ENCODE data around the gene SRC. TPM values are rescaled to one million over a fixed set of nuclear protein-coding genes. Genes with fewer than 3 reads are reported as not detected.

Gene SRC
- total and polyA plus RNA-seq, 4 donors, result 15.6 to 59.6 (median 37.8) TPM

DNA sequence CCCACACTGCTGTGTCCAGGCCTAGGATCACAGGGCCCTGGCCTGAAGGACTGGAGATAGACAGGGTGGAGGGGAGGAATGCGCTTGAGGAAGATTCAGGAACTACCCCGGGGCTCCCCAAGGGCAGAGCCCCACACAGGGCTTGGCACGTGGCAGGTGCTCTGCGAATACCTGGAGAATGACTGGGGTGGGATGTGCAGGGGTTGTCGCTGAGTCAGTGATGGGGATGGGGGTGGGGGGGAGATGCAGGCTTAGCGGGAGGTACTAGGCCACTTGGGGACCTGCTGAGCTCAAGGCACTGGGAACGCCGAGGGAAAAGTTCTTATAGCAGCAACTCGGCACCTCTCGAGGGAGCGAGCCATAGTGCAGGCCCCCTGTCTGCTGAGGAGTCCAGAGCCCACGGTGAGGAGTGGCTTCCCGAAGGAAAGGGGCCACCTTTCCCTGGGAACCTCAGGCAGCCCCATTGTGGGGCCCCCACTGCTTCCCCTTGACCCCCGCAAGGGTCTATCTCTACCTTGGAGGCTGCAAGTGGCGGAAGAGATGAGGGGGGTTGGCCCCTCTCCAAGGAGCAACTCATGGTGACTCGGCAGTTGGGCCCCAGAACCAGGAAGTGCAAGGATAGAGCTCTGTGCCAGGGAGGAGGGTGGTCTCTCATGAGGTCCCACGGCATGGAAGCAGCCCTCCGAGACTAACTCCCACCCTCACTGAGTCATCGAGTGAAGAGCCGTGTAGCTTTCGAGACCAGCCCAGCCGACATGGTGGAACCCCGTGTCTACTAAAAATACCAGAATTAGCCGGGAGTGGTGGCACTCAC is 33.1 kb downstream of the SRC start:
- peaks cover 48% of the 10 kb centered on the region for H3K36me3 ChIP-seq (ENCODE audit: control insufficient read depth, insufficient read depth, low read length)
- H3K4me3 ChIP-seq (ENCODE audit: low read depth, low read length), result no peak overlapping the region
- WGBS (ENCODE audit: insufficient coverage), result 87% methylated on average over 21 of the region's 24 CpGs
- no peaks in the 10 kb centered on the region for H3K27me3 ChIP-seq (ENCODE audit: control insufficient read depth, insufficient read depth, low read length)
- no peak overlapping the region for H3K27ac ChIP-seq (ENCODE audit: low read depth, low read length)
- peaks cover 12% of the 10 kb centered on the region for H3K4me1 ChIP-seq (ENCODE audit: control insufficient read depth, insufficient read depth, low read length)
- no peaks in the 10 kb centered on the region for H3K9me3 ChIP-seq (ENCODE audit: control insufficient read depth, insufficient read depth, low read length)
- no peak for DNase-seq (ENCODE audit: low read depth in 4 of 6, low spot score in 6 of 6)

- Histone ChIP-seq H3K27me3 (ENCODE audit: control insufficient read depth, insufficient read depth, low read length) (no peaks in the 10 kb centered on the region), H3K9me3 (ENCODE audit: control insufficient read depth, insufficient read depth, low read length) (no peaks in the 10 kb centered on the region), H3K4me1 (ENCODE audit: control insufficient read depth, insufficient read depth, low read length) (peaks cover 18% of the 10 kb centered on the region), H3K4me3 (ENCODE audit: low read depth, low read length) (no peak overlapping the region), H3K36me3 (ENCODE audit: control insufficient read depth, insufficient read depth, low read length) (peaks cover 50% of the 10 kb centered on the region), H3K27ac (ENCODE audit: low read depth, low read length) (no peak overlapping the region)
- no peak for DNase-seq (ENCODE audit: low read depth in 4 of 6, low spot score in 6 of 6)
- 76% methylated on average over 5 of the region's 14 CpGs for WGBS (ENCODE audit: insufficient coverage)
Observed at GRCh38 chr20:37379967-37380828, 34.3 kb downstream of the SRC start.

- Histone ChIP-seq H3K27ac (ENCODE audit: low read depth, low read length) (no peak overlapping the region), H3K27me3 (ENCODE audit: control insufficient read depth, insufficient read depth, low read length) (no peaks in the 10 kb centered on the region), H3K4me1 (ENCODE audit: control insufficient read depth, insufficient read depth, low read length) (peaks cover 19% of the 10 kb centered on the region), H3K36me3 (ENCODE audit: control insufficient read depth, insufficient read depth, low read length) (peaks cover 55% of the 10 kb centered on the region), H3K4me3 (ENCODE audit: low read depth, low read length) (no peak overlapping the region), H3K9me3 (ENCODE audit: control insufficient read depth, insufficient read depth, low read length) (no peaks in the 10 kb centered on the region)
- DNase-seq (ENCODE audit: low read depth in 4 of 6, low spot score in 6 of 6), result no peak
- WGBS (ENCODE audit: insufficient coverage), result 93% methylated on average over 16 of the region's 16 CpGs
Observed at GRCh38 chr20:37380864-37381579, 35.1 kb downstream of the SRC start.

DNA sequence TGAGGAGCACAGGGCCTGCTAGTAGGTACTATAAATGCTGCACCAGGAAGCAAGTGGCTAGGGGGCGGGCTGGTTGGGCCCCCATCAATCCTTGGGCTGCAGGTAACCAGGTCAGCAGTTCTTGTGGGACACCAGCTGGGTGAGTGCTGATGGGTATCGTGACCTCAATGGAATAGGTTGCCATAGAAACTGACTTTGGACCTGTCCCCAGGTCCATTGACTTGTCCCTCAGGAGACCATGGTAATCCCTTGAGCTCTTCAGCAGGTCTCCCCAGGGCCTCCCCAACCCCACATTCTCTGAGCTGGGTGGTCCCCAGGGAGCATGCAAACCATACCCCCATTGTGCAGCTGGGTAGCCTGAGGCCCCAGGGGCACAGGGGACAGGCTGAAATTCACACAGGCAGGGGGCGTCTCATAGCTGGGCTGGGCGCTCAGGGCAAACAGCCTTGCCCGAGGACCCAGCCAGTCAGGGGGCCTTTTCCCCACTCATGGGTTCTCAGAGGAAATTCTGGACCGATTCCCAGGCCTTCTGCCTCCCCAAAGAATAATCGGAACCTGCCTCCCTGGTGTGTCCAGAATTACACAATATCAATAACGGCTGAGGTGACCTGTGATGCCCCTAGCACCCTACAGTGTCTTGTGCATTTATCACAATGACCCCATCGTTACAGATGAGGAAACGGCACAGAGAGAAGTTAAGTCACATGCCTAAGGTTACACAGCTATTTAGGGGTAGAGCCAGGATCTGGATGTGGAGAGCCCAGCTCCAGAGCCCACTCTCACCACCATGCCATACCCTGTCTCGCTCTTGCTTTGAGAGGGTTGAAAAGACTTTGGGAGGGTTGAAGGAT is 35.9 kb downstream of the SRC start:
- H3K36me3 ChIP-seq (ENCODE audit: control insufficient read depth, insufficient read depth, low read length), result peaks cover 60% of the 10 kb centered on the region
- 74% methylated on average over 8 of the region's 11 CpGs for WGBS (ENCODE audit: insufficient coverage)
- H3K27ac ChIP-seq (ENCODE audit: low read depth, low read length), result no peak overlapping the region
- DNase-seq (ENCODE audit: low read depth in 4 of 6, low spot score in 6 of 6), result no peak
- H3K4me3 ChIP-seq (ENCODE audit: low read depth, low read length), result no peak overlapping the region
- no peaks in the 10 kb centered on the region for H3K27me3 ChIP-seq (ENCODE audit: control insufficient read depth, insufficient read depth, low read length)
- no peaks in the 10 kb centered on the region for H3K9me3 ChIP-seq (ENCODE audit: control insufficient read depth, insufficient read depth, low read length)
- peaks cover 19% of the 10 kb centered on the region for H3K4me1 ChIP-seq (ENCODE audit: control insufficient read depth, insufficient read depth, low read length)

GRCh38 chr20:37382482-37383120 is 36.7 kb downstream of the SRC start:
- Histone ChIP-seq H3K9me3 (ENCODE audit: control insufficient read depth, insufficient read depth, low read length) (no peaks in the 10 kb centered on the region), H3K27ac (ENCODE audit: low read depth, low read length) (no peak overlapping the region), H3K36me3 (ENCODE audit: control insufficient read depth, insufficient read depth, low read length) (peaks cover 66% of the 10 kb centered on the region), H3K4me1 (ENCODE audit: control insufficient read depth, insufficient read depth, low read length) (peaks cover 19% of the 10 kb centered on the region), H3K4me3 (ENCODE audit: low read depth, low read length) (no peak overlapping the region), H3K27me3 (ENCODE audit: control insufficient read depth, insufficient read depth, low read length) (no peaks in the 10 kb centered on the region)
- 85% methylated on average over 10 of the region's 11 CpGs for WGBS (ENCODE audit: insufficient coverage)
- DNase-seq (ENCODE audit: low read depth in 4 of 6, low spot score in 6 of 6), result no peak

DNA sequence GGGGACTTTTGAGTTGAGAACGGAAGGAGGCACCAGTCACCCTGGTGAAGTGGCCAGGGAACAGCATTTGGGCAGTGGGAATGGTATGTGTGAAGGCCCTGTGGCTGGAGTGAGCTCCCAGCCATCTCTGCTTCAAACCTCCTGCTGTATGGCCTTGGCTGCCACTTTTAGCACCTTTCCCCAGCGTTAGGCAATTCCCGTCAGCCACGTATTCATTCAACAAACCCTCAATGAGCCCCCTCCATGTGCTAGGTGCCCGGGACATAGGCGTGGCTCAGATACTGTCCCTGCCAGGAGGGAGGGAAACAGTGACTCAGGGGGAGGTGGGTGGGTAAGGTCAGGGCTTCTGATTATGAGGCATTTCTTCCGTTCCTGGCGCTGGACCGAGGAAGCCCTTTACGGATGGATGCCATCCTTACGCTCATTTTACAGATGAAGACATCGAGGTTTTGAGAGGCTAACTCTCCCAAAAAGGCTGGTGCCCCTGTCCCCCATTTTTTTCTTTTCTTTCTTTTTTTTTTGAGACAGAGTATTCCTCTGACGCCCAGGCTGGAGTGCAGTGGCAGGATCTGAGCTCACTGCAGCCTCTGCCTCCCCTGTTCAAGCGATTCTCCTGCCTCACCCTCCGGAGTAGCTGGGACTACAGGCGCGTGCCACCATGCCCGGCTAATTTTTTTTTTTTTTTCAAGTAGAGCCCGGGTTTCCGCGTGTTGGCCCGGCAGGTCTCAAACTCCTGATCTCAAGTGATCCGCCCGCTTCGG is 37.5 kb downstream of the SRC start:
- no peaks in the 10 kb centered on the region for H3K9me3 ChIP-seq (ENCODE audit: control insufficient read depth, insufficient read depth, low read length)
- H3K27me3 ChIP-seq (ENCODE audit: control insufficient read depth, insufficient read depth, low read length), result no peaks in the 10 kb centered on the region
- no peak overlapping the region for H3K4me3 ChIP-seq (ENCODE audit: low read depth, low read length)
- H3K27ac ChIP-seq (ENCODE audit: low read depth, low read length), result no peak overlapping the region
- peaks cover 72% of the 10 kb centered on the region for H3K36me3 ChIP-seq (ENCODE audit: control insufficient read depth, insufficient read depth, low read length)
- 95% methylated on average over 11 of the region's 25 CpGs for WGBS (ENCODE audit: insufficient coverage)
- DNase-seq (ENCODE audit: low read depth in 4 of 6, low spot score in 6 of 6), result no peak
- H3K4me1 ChIP-seq (ENCODE audit: control insufficient read depth, insufficient read depth, low read length), result peaks cover 19% of the 10 kb centered on the region

DNA sequence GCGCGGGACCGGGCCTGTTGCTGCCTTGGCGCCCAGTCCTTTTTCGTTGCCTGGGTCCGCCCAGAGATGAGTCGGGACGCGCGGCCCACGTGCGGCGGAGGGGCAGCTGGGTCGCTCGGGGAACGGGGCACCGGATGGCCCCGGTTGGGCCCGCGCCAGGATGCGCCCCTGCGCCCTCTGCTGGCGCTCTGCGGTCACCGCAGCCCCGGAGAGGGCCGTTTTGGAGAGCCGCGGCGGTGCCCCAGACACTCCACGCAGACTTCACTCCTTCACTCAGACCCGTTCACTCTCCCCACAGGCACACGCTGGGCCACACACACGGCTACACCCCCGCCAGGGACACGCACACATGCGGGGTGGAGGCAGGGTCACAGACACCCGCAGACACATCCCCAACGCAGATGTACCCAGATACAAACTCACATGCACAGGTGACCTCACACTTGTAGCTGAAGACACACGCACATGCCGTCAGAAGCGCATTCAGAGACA is 38.8 kb downstream of the SRC start:
- WGBS (ENCODE audit: insufficient coverage), result 9% methylated on average over 42 of the region's 42 CpGs
- H3K9me3 ChIP-seq (ENCODE audit: control insufficient read depth, insufficient read depth, low read length), result no peaks in the 10 kb centered on the region
- H3K4me1 ChIP-seq (ENCODE audit: control insufficient read depth, insufficient read depth, low read length), result peaks cover 12% of the 10 kb centered on the region
- H3K4me3 ChIP-seq (ENCODE audit: low read depth, low read length), result peak overlapping the region; percentile 27
- no peaks in the 10 kb centered on the region for H3K27me3 ChIP-seq (ENCODE audit: control insufficient read depth, insufficient read depth, low read length)
- DNase-seq (ENCODE audit: low read depth in 4 of 6, low spot score in 6 of 6), result peak in 4 of 6 donors; percentile 32 to 82 (median 61)
- H3K36me3 ChIP-seq (ENCODE audit: control insufficient read depth, insufficient read depth, low read length), result peaks cover 73% of the 10 kb centered on the region
- H3K27ac ChIP-seq (ENCODE audit: low read depth, low read length), result no peak overlapping the region

DNA sequence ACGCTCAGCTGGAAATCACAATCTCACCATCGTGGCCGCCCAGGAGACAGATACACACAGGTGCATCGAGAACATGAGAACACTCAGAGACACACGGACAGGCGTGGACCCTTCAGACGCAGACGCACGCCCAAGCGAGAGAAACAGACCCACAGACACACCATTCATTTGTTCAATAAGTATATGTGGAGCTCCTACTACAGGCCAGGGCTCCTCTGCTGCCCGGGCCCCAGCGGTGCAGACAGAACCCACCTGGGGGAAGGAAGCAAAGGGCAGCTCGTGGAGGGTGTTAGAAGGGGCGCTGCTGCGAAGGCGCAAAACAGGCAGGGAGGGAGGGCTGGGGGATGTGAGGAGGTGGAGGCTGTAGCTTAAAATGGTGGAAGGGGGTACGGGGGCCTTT is 39.2 kb downstream of the SRC start:
- 85% methylated on average over 11 of the region's 17 CpGs for WGBS (ENCODE audit: insufficient coverage)

More for the DNA sequence above, 39.2 kb downstream of the SRC start:
- Histone ChIP-seq H3K27me3 (ENCODE audit: control insufficient read depth, insufficient read depth, low read length) (no peaks in the 10 kb centered on the region), H3K4me1 (ENCODE audit: control insufficient read depth, insufficient read depth, low read length) (peaks cover 12% of the 10 kb centered on the region), H3K4me3 (ENCODE audit: low read depth, low read length) (no peak overlapping the region), H3K36me3 (ENCODE audit: control insufficient read depth, insufficient read depth, low read length) (peaks cover 72% of the 10 kb centered on the region), H3K9me3 (ENCODE audit: control insufficient read depth, insufficient read depth, low read length) (no peaks in the 10 kb centered on the region), H3K27ac (ENCODE audit: low read depth, low read length) (no peak overlapping the region)
- DNase-seq (ENCODE audit: low read depth in 4 of 6, low spot score in 6 of 6), result no peak

Measured in spinal cord (tissue), 10 donors.